GM12878 (cell line): Measurements from ENCODE around the gene DBNDD2. TPM values are rescaled to one million over a fixed set of nuclear protein-coding genes. Genes with fewer than 3 reads are reported as not detected.

Experiments used
- ATF7 ChIP-seq: fragments of 450-650 bp; IDR thresholded peaks from 2 replicates; pipeline ENCODE4 v1.6.1; 2016; ENCODE audit warnings: low read depth, mild to moderate bottlenecking
- HDAC2 ChIP-seq: fragments of 200-600 bp; sonication (generic); IDR thresholded peaks from 2 replicates; pipeline ENCODE4 v1.6.1; 2017
- HDGF ChIP-seq: fragments of 450-650 bp; IDR thresholded peaks from 2 replicates; pipeline ENCODE4 v1.6.1; 2016; ENCODE audit warnings: antibody characterized with exemption
- IKZF2 ChIP-seq, 2 experiments: fragments of 450-650 bp; IDR thresholded peaks; 2 replicates each; pipeline ENCODE4 v1.6.1; 2017; ENCODE audit warnings: mild to moderate bottlenecking in 2 of 2, moderate library complexity in 2 of 2
- IRF4 ChIP-seq: IDR thresholded peaks from 2 replicates; pipeline ENCODE4 v1.6.1; 2011; ENCODE audit warnings: low read depth, low read length
- MTA3 ChIP-seq: IDR thresholded peaks from 2 replicates; pipeline ENCODE4 v1.6.1; 2012; ENCODE audit warnings: low read length, inconsistent platforms, borderline replicate concordance
- MYB ChIP-seq: fragments of 150-350 bp; IDR thresholded peaks from 2 replicates; pipeline ENCODE4 v1.6.1; 2014; ENCODE audit warnings: mild to moderate bottlenecking, low read depth, low read length, borderline replicate concordance
- PAX8 ChIP-seq: fragments of 450-650 bp; IDR thresholded peaks from 2 replicates; pipeline ENCODE4 v1.6.1; 2017; ENCODE audit warnings: mild to moderate bottlenecking, moderate library complexity
- POLR2A ChIP-seq: IDR thresholded peaks from 2 replicates; pipeline ENCODE4 v1.6.1; 2011; ENCODE audit warnings: low read depth, mild to moderate bottlenecking, low read length
- RB1 ChIP-seq: fragments of 450-650 bp; formaldehyde crosslinking; IDR thresholded peaks from 2 replicates; pipeline ENCODE4 v1.6.1; 2017; ENCODE audit warnings: mild to moderate bottlenecking, borderline replicate concordance
- SMAD5 ChIP-seq: IDR thresholded peaks from 2 replicates; pipeline ENCODE4 v1.6.1; 2016; ENCODE audit warnings: antibody characterized with exemption, low read depth
- SREBF2 ChIP-seq: IDR thresholded peaks from 2 replicates; pipeline ENCODE4 v1.6.1; 2012; ENCODE audit warnings: mild to moderate bottlenecking, low read length
- STAT3 ChIP-seq: IDR thresholded peaks from 2 replicates; pipeline ENCODE4 v1.6.1; 2011; ENCODE audit warnings: low read depth, low read length, improper control_type of control experiment
- YY1 ChIP-seq: IDR thresholded peaks from 2 replicates; pipeline ENCODE4 v1.6.1; 2011; ENCODE audit warnings: low read depth, mild to moderate bottlenecking, low read length
- ZNF274 ChIP-seq: IDR thresholded peaks from one replicate; pipeline ENCODE4 v1.8.0; 2011; ENCODE audit not compliant: insufficient read length, insufficient read depth
- polyA plus RNA-seq, 11 experiments: library from polyadenylated mRNA; depleted of rRNA in 4 of 11; unstranded in 6 of 11; stranded (reverse) in 5 of 11; fragments of >200 nt; fragmentation: Nextera tagmentation in 4 of 11; fragmentation: Illumina TruSeq in 1 of 11; extraction: Ambion mirVana in 4 of 11; extraction: Trizol in 1 of 11; gene quantifications; 1 replicate in 1 of 11; 2 replicates in 10 of 11; pipeline versions ENCODE4 v1.2.1 to v1.2.3, GENCODE V29; 2011 to 2016; ENCODE audit warnings: inconsistent platforms in 2 of 11, missing spikeins in 2 of 11, low read depth in 1 of 11
- total RNA-seq, 4 experiments: library from RNA; depleted of rRNA in 3 of 4; stranded (reverse); fragments of >200 nt in 3 of 4; fragmentation: Illumina TruSeq in 1 of 4; extraction: Trizol in 1 of 4; gene quantifications; 2 replicates each; pipeline versions ENCODE4 v1.2.1 to v1.2.3, GENCODE V29; 2013 to 2021
- TF ChIP-seq, protein P1 (sequence below): fragments of 450-650 bp; IDR thresholded peaks from 2 replicates; pipeline ENCODE4 v1.6.1; 2017; ENCODE audit warnings: borderline replicate concordance
- TF ChIP-seq, protein P2 (sequence below): fragments of 450-650 bp; IDR thresholded peaks from 2 replicates; pipeline ENCODE4 v1.6.1; 2017; ENCODE audit warnings: mild to moderate bottlenecking, moderate library complexity
- TF ChIP-seq, protein P3 (sequence below): IDR thresholded peaks from 2 replicates; pipeline ENCODE4 v1.6.1; 2011; ENCODE audit warnings: low read depth, mild to moderate bottlenecking, low read length, moderate library complexity, borderline replicate concordance; ENCODE audit errors: extremely low read depth

DBNDD2 gene
- total and polyA plus RNA-seq, 10 of the 15 experiments (the other 5 are each of a cell fraction or from before 2014, with no cell fraction given): 0.17 to 5.7 (median 0.49) TPM; not detected in 1

DNA sequence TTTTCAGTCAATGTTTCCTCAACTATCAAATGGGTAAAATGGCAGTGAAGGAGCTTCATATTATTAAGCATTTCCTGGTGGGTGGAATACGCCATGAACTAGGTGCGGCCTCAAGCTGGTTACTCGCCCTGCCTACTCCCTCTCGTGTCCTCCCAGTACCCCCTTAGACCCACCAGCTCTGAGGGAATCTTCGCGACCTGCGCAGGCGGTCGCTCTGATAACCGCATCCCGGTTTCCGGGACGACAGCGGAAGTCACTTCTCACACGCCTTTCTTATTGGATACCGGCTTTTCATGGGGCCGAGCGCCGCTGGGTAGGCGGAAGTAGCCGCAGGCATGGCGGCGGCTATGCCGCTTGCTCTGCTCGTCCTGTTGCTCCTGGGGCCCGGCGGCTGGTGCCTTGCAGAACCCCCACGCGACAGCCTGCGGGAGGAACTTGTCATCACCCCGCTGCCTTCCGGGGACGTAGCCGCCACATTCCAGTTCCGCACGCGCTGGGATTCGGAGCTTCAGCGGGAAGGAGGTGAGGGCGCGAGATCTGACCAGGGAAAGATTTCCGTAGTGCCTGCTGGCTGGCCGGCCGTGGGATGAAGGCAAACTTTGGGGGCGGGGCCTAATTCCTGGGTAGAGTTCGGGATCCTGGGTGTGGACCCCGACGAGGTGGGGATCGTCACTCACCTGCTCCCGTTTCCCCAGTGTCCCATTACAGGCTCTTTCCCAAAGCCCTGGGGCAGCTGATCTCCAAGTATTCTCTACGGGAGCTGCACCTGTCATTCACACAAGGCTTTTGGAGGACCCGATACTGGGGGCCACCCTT is 7.9 kb downstream of the DBNDD2 start, which contains the start of gene PIGT (continued):
- peak; percentile 54; the same call in 1 of the 2 replicates for TF ChIP-seq SMAD5
- TF ChIP-seq YY1: peak; percentile 98
- TF ChIP-seq HDAC2: peak; percentile 74; the same call in 1 of the 2 replicates
- TF ChIP-seq IKZF2 (IDR thresholded peaks at IDR 0.05): peak; percentile 23 to 56; a peak in 2 of 4 replicates
- TF ChIP-seq, protein P1, sequence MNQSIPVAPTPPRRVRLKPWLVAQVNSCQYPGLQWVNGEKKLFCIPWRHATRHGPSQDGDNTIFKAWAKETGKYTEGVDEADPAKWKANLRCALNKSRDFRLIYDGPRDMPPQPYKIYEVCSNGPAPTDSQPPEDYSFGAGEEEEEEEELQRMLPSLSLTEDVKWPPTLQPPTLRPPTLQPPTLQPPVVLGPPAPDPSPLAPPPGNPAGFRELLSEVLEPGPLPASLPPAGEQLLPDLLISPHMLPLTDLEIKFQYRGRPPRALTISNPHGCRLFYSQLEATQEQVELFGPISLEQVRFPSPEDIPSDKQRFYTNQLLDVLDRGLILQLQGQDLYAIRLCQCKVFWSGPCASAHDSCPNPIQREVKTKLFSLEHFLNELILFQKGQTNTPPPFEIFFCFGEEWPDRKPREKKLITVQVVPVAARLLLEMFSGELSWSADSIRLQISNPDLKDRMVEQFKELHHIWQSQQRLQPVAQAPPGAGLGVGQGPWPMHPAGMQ: no peak
- TF ChIP-seq STAT3: no peak
- TF ChIP-seq, protein P2, sequence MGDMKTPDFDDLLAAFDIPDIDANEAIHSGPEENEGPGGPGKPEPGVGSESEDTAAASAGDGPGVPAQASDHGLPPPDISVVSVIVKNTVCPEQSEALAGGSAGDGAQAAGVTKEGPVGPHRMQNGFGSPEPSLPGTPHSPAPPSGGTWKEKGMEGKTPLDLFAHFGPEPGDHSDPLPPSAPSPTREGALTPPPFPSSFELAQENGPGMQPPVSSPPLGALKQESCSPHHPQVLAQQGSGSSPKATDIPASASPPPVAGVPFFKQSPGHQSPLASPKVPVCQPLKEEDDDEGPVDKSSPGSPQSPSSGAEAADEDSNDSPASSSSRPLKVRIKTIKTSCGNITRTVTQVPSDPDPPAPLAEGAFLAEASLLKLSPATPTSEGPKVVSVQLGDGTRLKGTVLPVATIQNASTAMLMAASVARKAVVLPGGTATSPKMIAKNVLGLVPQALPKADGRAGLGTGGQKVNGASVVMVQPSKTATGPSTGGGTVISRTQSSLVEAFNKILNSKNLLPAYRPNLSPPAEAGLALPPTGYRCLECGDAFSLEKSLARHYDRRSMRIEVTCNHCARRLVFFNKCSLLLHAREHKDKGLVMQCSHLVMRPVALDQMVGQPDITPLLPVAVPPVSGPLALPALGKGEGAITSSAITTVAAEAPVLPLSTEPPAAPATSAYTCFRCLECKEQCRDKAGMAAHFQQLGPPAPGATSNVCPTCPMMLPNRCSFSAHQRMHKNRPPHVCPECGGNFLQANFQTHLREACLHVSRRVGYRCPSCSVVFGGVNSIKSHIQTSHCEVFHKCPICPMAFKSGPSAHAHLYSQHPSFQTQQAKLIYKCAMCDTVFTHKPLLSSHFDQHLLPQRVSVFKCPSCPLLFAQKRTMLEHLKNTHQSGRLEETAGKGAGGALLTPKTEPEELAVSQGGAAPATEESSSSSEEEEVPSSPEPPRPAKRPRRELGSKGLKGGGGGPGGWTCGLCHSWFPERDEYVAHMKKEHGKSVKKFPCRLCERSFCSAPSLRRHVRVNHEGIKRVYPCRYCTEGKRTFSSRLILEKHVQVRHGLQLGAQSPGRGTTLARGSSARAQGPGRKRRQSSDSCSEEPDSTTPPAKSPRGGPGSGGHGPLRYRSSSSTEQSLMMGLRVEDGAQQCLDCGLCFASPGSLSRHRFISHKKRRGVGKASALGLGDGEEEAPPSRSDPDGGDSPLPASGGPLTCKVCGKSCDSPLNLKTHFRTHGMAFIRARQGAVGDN: peak; percentile 34; the same call in 1 of the 2 replicates
- 0 out of 2 replicates have a peak, but pooled peaks have one; percentile 9 for TF ChIP-seq IRF4
- no peak for TF ChIP-seq MYB
- peak; percentile 79; the same call in 1 of the 2 replicates for TF ChIP-seq RB1
- TF ChIP-seq HDGF: no peak
- TF ChIP-seq MTA3: 0 out of 2 replicates have a peak, but pooled peaks have one; percentile 64
- TF ChIP-seq POLR2A: peak; percentile 99
- TF ChIP-seq ATF7: peak; percentile 61; the same call in 1 of the 2 replicates
- no peak for TF ChIP-seq SREBF2
- TF ChIP-seq ZNF274: no peak
- TF ChIP-seq PAX8: no peak
- TF ChIP-seq, protein P3, sequence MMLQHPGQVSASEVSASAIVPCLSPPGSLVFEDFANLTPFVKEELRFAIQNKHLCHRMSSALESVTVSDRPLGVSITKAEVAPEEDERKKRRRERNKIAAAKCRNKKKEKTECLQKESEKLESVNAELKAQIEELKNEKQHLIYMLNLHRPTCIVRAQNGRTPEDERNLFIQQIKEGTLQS: no peak
